Measurements from ENCODE around the gene XIRP2.

The XIRP2 gene

GRCh38 chr2:167298017-167298416 lies 409.7 kb downstream of the XIRP2 start:
- DNase-seq, result no peak

Data from NCI-H1105 treated with DMSO at 0.1 percent for 48 hours (cell line).